KG1 (cell line): Measurements from ENCODE around the gene IGLL1.
"Not testable (repeated sequence)": the region's sequence is repeated elsewhere in the genome, so short reads cannot be mapped to it uniquely, and the experiment has no call there.

Experiments used
- DNase-seq: peaks from one replicate; lab custom pipeline; 2025; lab: John Stamatoyannopoulos, UW

IGLL1 gene

GRCh38 chr22:23562186-23562585, 17.9 kb downstream of the IGLL1 start:
- no peak for DNase-seq

GRCh38 chr22:23561025-23561510, 19.0 kb downstream of the IGLL1 start:
- DNase-seq, result not testable (repeated sequence)

GRCh38 chr22:23560215-23560614, 19.9 kb downstream of the IGLL1 start:
- DNase-seq, result not testable (repeated sequence)

GRCh38 chr22:23557467-23557866, 22.6 kb downstream of the IGLL1 start:
- DNase-seq, result no peak

GRCh38 chr22:23557036-23557435, 23.1 kb downstream of the IGLL1 start:
- no peak for DNase-seq

GRCh38 chr22:23556026-23556620, 24.0 kb downstream of the IGLL1 start:
- DNase-seq, result no peak

GRCh38 chr22:23555118-23555517, 25.0 kb downstream of the IGLL1 start:
- DNase-seq, result no peak

- DNase-seq, result no peak
These were observed 25.9 kb downstream of the IGLL1 start for GRCh38 chr22:23553924-23554870.

GRCh38 chr22:23553438-23553837, 26.7 kb downstream of the IGLL1 start:
- no peak for DNase-seq

GRCh38 chr22:23552573-23552972, 27.5 kb downstream of the IGLL1 start:
- no peak for DNase-seq

- no peak for DNase-seq
These were observed 28.7 kb downstream of the IGLL1 start for GRCh38 chr22:23551385-23551784.

GRCh38 chr22:23550049-23550650, 29.9 kb downstream of the IGLL1 start:
- DNase-seq, result no peak

GRCh38 chr22:23549198-23549595, 30.9 kb downstream of the IGLL1 start:
- DNase-seq, result no peak

- DNase-seq, result no peak
These were observed 31.4 kb downstream of the IGLL1 start for GRCh38 chr22:23548501-23549197.

GRCh38 chr22:23547818-23548500, 32.1 kb downstream of the IGLL1 start:
- DNase-seq, result no peak

- not testable (repeated sequence) for DNase-seq
These were observed 32.7 kb downstream of the IGLL1 start for GRCh38 chr22:23547382-23547781.

- DNase-seq, result no peak
These were observed 35.2 kb downstream of the IGLL1 start for GRCh38 chr22:23544852-23545251.

GRCh38 chr22:23543506-23544000, 36.5 kb downstream of the IGLL1 start:
- DNase-seq, result not testable (repeated sequence)

- no peak for DNase-seq
These were observed 37.2 kb downstream of the IGLL1 start for GRCh38 chr22:23542933-23543332.

- not testable (repeated sequence) for DNase-seq
These were observed 37.7 kb downstream of the IGLL1 start for GRCh38 chr22:23542391-23542790.

- not testable (repeated sequence) for DNase-seq
These were observed 38.2 kb downstream of the IGLL1 start for GRCh38 chr22:23541849-23542281.
